Fibroblast of the aortic adventitia (primary cell): Measurements from ENCODE around the gene NAXE. TPM values are rescaled to one million over a fixed set of nuclear protein-coding genes. Genes with fewer than 3 reads are reported as not detected.
"Not testable (repeated sequence)": the region's sequence is repeated elsewhere in the genome, so short reads cannot be mapped to it uniquely, and the experiment has no call there.

ENCODE experiments used
- DNase-seq: peaks from one replicate; pipeline ENCODE4 v3.0.0-alpha.2; 2010; ENCODE audit warnings: low read depth
- H3K4me3 ChIP-seq: 2 replicates; pipeline ENCODE4 v1.5.1; 2011; ENCODE audit warnings: low read depth, mild to moderate bottlenecking, control low read depth, low read length, moderate library complexity
- total RNA-seq: library from RNA; depleted of rRNA; stranded (reverse); fragments of >200 nt; gene quantifications from 2 replicates; pipeline ENCODE4 v1.2.3, GENCODE V29; 2012; ENCODE audit warnings: low replicate concordance
- TF ChIP-seq, protein P1 (sequence below): IDR thresholded peaks from 2 replicates; pipeline ENCODE4 v1.5.1; 2011; ENCODE audit warnings: mild to moderate bottlenecking, low read length, control low read depth, inconsistent platforms; ENCODE audit not compliant: insufficient read depth

Gene NAXE
- total RNA-seq, 1 donor: 64.2 TPM

DNA sequence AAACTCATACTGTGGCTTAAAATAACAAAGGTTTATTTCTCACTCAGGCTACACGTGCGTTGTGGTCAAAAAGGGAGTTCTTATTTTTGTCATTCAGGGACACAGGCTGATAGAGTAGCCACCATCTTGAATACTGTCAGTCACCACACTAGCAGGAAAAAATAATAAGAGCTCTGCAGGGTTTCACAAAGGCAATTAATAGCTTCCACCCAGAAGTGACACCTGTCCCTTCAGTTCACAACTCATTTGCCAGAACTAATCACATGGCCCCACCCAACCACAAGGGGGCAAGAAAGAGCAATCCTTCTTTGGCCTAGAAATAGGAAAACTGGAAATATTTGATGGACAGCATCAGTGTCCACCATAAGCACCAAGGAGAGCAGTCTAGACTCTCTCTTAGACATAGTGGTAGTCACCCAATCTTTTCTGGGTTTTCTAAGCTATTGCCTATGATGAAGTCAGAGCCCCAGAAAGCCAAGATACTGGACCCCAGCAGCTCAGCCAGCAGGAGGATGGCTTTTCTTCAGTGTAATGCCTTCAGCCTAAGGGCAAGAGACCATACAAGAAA is 35.8 kb downstream of the NAXE start:
- H3K4me3 ChIP-seq: no peak overlapping the region
- peak; percentile 46 for DNase-seq
- TF ChIP-seq, protein P1, sequence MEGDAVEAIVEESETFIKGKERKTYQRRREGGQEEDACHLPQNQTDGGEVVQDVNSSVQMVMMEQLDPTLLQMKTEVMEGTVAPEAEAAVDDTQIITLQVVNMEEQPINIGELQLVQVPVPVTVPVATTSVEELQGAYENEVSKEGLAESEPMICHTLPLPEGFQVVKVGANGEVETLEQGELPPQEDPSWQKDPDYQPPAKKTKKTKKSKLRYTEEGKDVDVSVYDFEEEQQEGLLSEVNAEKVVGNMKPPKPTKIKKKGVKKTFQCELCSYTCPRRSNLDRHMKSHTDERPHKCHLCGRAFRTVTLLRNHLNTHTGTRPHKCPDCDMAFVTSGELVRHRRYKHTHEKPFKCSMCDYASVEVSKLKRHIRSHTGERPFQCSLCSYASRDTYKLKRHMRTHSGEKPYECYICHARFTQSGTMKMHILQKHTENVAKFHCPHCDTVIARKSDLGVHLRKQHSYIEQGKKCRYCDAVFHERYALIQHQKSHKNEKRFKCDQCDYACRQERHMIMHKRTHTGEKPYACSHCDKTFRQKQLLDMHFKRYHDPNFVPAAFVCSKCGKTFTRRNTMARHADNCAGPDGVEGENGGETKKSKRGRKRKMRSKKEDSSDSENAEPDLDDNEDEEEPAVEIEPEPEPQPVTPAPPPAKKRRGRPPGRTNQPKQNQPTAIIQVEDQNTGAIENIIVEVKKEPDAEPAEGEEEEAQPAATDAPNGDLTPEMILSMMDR: peak; percentile 72

DNA sequence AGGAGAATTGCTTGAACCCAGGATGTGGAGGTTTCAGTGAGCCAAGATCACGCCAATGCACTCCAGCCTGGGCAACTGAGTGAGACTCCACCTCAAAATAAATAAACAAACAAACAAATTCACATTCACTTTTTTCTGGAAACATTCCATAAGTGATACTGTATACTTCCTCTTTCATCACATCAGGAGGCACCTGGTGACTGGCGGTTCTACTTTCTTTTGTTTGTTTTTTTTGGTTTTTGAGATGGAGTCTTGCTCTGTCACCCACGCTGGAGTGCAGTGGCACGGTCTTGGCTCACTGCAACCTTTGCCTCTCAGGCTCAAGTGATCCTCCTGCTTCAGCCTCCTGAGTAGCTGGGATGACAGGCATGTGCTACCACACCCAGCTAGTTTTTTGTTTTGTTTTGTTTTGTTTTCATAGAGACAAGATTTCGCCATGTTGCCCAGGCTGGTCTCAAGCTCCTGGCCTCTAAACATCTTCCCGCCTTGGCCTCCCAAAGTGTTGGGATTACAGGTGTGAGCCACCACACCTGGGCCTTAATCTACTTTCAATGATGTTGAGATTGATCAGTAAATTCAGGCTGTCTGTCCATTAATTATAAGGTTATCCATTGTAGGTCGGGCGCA is 38.4 kb downstream of the NAXE start:
- no peak for DNase-seq
- TF ChIP-seq, protein P1: no peak
- no peak overlapping the region for H3K4me3 ChIP-seq

DNA sequence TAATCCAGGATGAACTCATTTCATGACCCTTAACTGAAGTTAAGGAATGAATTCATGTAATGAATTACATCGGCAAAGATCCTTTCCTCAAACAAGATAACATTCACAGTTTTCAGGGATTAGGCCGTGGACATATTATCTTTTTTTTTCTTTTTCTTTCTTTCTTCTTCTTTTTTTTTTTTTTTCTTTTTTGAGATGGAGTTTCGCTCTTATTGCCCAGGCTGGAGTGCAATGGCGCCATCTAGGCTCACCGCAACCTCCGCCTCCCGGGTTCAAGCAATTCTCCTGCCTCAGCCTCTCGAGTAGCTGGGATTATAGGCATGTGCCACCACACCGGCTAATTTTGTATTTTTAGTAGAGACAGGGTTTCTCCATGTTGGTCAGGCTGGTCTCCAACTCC is 39.6 kb downstream of the NAXE start:
- not testable (repeated sequence) for DNase-seq, H3K4me3 ChIP-seq

DNA sequence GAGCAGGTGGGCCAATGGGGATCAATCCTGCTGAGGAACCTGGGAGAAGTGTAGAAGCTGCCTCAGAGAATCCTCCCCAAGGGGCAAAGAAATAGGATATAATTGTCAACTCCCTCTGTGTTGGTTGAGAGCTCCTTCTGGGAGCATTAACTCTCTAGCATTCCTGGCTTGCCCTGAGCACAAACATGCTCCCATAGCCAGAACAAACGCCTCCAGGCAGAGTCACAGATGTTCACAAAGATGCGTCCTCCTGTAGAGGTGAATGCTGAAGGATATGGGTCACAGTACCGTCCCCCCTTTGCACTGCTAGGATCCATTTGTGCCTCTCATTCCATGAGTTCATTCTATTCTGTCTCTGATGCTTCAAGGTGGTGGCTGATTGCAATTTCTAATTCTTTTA is 40.8 kb downstream of the NAXE start:
- H3K4me3 ChIP-seq: no peak overlapping the region
- TF ChIP-seq, protein P1: no peak
- DNase-seq: no peak

DNA sequence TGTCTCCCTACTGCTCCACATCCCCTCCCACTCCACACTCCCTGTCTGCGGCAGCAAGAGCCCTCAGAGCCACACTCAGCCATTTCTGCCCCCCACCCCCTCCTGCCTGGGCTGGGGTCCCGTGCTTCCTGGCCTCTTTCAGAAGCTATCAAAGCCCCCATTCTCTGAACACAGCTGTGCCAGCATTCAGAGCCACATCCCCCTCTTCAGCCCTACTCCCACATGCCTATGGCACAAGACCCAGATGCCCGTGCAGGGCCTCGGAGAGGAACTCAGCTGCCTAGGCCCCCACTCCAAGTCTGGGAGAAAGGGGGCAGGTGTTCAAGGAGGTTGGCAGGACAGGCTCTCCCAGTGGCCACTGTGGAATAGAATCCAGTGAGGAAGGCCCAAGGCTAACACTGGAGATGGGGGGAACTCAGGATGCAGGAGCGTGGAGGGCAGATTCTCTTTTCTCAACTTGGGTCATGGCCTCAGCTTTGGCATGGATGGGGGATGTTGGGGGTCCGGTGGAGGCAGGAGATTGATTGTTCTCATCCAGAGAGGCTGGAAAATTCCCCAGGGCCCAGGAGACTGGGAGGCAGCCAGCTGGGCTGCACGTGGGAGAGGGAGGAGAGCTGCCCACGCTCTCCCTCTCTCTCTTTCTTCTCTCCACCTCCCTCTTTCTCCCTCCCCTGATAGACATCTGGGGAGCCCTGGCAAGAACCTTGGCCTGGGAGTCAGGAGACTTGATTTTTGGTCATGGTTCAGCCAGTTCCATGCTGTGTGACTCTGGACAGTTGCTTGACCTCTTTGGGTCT is 46.8 kb downstream of the NAXE start:
- TF ChIP-seq, protein P1: no peak
- no peak overlapping the region for H3K4me3 ChIP-seq
- DNase-seq: no peak

DNA sequence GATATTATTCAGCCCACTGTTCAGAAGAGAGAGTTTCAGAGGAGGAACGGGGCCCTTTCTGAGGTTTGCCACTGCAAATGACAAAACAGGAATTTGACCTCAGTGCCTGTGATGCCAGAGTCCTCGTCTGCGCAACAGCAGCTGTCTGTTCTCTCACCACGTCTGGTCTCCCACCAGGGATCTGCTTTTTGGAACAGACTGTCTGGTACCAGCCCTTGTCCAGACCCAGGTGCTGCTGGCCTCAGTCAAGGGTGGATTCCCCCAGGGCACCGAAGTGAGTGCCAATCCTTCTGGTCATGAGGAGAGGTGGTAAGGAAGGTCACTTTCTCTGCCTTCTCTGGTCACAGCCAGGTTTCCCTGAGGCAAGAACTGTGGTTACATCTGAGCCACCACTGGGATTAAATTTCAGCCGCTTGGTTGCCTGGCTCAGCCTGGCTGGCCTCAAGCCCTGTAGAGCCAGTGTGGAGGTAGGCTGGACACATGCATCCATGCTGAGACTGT is 48.1 kb downstream of the NAXE start:
- no peak for DNase-seq
- TF ChIP-seq, protein P1: no peak
- no peak overlapping the region for H3K4me3 ChIP-seq
